Upper lobe of left lung (tissue), 6 donors: ENCODE measurements around the gene ABCA6. TPM values are rescaled to one million over a fixed set of nuclear protein-coding genes. Genes with fewer than 3 reads are reported as not detected.

Experiments used
- ATAC-seq, 2 donors: fragments of 200-7000 bp; cut with Tn5 transposase; one replicate each; pipeline ENCODE4 v1.9.1; 2022; ENCODE audit warnings: mild to moderate bottlenecking in 2 of 2, moderate library complexity in 2 of 2; ENCODE audit not compliant: low FRiP score in 2 of 2
- DNase-seq, 2 donors: peaks; one replicate each; pipeline ENCODE4 v3.0.0-alpha.2; 2019 to 2020
- H3K27ac ChIP-seq, 4 donors: fragments of 200-600 bp; sonication (generic); one replicate each; pipeline ENCODE4 v1.5.1; 2016 to 2019
- H3K27me3 ChIP-seq, 4 donors: fragments of 200-600 bp; sonication (generic); one replicate each; pipeline ENCODE4 v1.5.1; 2017 to 2019
- H3K36me3 ChIP-seq, 4 donors: fragments of 200-600 bp; sonication (generic); one replicate each; pipeline ENCODE4 v1.5.1; 2016 to 2019
- H3K4me1 ChIP-seq, 4 donors: fragments of 200-600 bp; sonication (generic); one replicate each; pipeline ENCODE4 v1.5.1; 2018 to 2019
- H3K4me3 ChIP-seq, 4 donors: fragments of 200-600 bp; sonication (generic); one replicate each; pipeline ENCODE4 v1.5.1; 2017 to 2019; ENCODE audit warnings: mild to moderate bottlenecking in 2 of 4, moderate library complexity in 1 of 4
- H3K9me3 ChIP-seq, 4 donors: fragments of 200-600 bp; sonication (generic); one replicate each; pipeline ENCODE4 v1.5.1; 2018 to 2019
- EP300 ChIP-seq, 4 donors: sonication (generic); formaldehyde crosslinking; IDR thresholded peaks; one replicate each; pipeline ENCODE4 v1.5.1; 2017; ENCODE audit warnings: antibody characterized with exemption in 4 of 4, control low read depth in 2 of 4
- POLR2A ChIP-seq, 4 donors: fragments of 450-650 bp; IDR thresholded peaks; one replicate each; pipeline ENCODE4 v1.5.1; 2016 to 2017; ENCODE audit warnings: antibody characterized with exemption in 4 of 4, mild to moderate bottlenecking in 2 of 4
- POLR2AphosphoS5 ChIP-seq, 2 donors: sonication (generic); formaldehyde crosslinking; IDR thresholded peaks; one replicate each; pipeline ENCODE4 v1.5.1; 2017; ENCODE audit warnings: antibody characterized with exemption in 2 of 2
- WGBS, 2 donors: methylation state at CpG; one replicate each; pipeline ENCODE4 v1.1.5; 2017 to 2018; 5-methylcytosine and 5-hydroxymethylcytosine counted together
- total RNA-seq, 6 donors: library from RNA; depleted of rRNA in 4 of 6; stranded (reverse); fragments of >200 nt in 4 of 6; gene quantifications; one replicate each; pipeline versions ENCODE4 v1.1.0 to v1.2.1, GENCODE V29; 2016 to 2021
- TF ChIP-seq, protein P1 (sequence below), 6 experiments: fragments of 450-650 bp in 4 of 6; fragments of 200-600 bp in 2 of 6; sonication (generic) in 2 of 6; IDR thresholded peaks; one replicate each; pipeline ENCODE4 v1.5.1; 2016 to 2019; ENCODE audit warnings: antibody characterized with exemption in 6 of 6
- donor health status: DM: no; HTN: no; CAD: no; lungs with moderate emphysema.
- donor health status: DM: no; HTN: yes; CAD: no; lungs with severe emphysema.

Gene ABCA6
- total RNA-seq, 6 donors from 2014 or later = 17.6 to 176 (median 44.3) TPM

DNA sequence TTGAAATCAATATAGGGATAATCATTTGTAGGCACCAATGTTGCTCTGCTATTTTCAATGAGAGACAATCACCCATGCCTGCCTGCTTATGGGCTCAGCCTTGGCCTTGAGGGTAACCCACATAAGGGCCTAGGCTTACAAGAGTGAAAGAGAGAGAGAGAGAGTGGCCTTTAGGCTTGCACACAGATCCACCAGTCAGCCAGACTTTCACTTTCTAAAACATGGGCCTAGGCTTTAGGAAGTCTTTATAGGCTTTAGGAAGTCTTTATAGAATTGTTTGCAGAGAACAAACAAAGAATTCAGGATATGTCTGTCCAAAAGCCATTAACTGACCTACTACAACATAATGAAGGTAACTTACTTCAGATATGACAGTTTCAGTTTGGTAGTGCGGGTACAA is 84.4 kb downstream of the ABCA6 start:
- no peaks in the 10 kb centered on the region for H3K27me3 ChIP-seq
- ATAC-seq = no peak
- H3K4me1 ChIP-seq = peaks cover 0 to 5% (median 0%) of the 10 kb centered on the region in 4 donors
- TF ChIP-seq, protein P1, sequence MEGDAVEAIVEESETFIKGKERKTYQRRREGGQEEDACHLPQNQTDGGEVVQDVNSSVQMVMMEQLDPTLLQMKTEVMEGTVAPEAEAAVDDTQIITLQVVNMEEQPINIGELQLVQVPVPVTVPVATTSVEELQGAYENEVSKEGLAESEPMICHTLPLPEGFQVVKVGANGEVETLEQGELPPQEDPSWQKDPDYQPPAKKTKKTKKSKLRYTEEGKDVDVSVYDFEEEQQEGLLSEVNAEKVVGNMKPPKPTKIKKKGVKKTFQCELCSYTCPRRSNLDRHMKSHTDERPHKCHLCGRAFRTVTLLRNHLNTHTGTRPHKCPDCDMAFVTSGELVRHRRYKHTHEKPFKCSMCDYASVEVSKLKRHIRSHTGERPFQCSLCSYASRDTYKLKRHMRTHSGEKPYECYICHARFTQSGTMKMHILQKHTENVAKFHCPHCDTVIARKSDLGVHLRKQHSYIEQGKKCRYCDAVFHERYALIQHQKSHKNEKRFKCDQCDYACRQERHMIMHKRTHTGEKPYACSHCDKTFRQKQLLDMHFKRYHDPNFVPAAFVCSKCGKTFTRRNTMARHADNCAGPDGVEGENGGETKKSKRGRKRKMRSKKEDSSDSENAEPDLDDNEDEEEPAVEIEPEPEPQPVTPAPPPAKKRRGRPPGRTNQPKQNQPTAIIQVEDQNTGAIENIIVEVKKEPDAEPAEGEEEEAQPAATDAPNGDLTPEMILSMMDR (IDR thresholded peaks at IDR 0.05) = no peak
- TF ChIP-seq POLR2A (IDR thresholded peaks at IDR 0.05) = no peak
- no peak for TF ChIP-seq POLR2AphosphoS5 (IDR thresholded peaks at IDR 0.05)
- WGBS, 2 donors = 68 to 79% methylated on average over 1 of the region's 1 CpG
- H3K4me3 ChIP-seq = no peak overlapping the region
- H3K9me3 ChIP-seq = no peaks in the 10 kb centered on the region
- H3K36me3 ChIP-seq = no peaks in the 10 kb centered on the region
- H3K27ac ChIP-seq = no peak overlapping the region
- no peak for DNase-seq

DNA sequence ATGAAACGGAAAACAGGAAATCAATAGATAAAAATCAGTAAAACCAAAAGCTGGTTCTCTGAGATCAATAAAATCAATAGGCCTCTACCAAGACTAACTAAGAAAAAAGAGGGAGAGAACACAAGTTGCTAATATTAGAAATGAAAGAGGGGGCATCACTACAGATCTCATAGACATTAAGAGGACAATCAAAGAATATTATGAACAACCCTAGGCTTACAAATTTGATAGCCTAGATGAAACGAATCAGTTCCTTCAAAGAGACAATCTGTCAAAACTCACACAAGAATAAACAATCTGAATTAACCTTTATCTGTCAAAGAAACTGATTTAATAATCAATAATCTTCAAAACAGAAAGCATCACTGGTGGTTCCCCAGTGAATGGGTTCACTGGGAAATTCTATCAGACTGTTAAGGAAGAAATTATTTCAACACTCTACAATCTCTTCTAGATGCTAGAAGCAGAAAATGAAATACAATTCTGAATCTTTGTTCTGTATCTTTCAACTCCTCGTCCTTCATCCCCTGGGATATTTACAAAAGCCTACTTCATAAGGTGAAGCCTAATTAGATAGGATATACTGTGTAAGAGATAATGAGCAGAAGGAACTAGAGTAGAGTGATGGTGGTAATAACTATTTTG is 85.4 kb downstream of the ABCA6 start:
- Histone ChIP-seq H3K27me3 (no peaks in the 10 kb centered on the region), H3K4me3 (no peak overlapping the region), H3K27ac (no peak overlapping the region), H3K36me3 (no peaks in the 10 kb centered on the region), H3K4me1 (peaks cover 0 to 5% (median 0%) of the 10 kb centered on the region in 4 donors), H3K9me3 (no peaks in the 10 kb centered on the region)
- TF ChIP-seq, protein P1 (IDR thresholded peaks at IDR 0.05) = no peak
- no peak for ATAC-seq
- DNase-seq = no peak
- 88 to 89% methylated on average over 3 of the region's 3 CpGs for WGBS, 2 donors

DNA sequence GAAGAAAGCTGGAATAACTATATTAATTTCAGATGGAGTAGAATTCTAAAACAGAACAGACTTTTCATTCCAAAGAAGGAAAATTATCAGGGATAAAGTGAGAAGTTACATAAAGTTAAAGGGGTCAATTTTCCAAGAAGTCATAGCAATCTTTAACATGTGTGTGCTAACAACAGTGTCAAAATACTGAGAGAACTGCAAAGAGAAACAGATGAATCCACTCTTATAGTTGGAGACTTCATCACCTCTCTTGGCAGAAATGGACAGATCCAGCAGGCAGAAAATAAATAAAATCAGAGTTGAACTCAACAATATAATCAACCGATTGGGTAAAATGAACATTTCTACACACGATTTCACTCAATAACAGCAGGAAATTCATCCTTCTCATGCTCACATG is 86.4 kb downstream of the ABCA6 start:
- Histone ChIP-seq H3K36me3 (no peaks in the 10 kb centered on the region), H3K27me3 (no peaks in the 10 kb centered on the region), H3K4me1 (no peaks in the 10 kb centered on the region), H3K4me3 (no peak overlapping the region), H3K27ac (no peak overlapping the region), H3K9me3 (no peaks in the 10 kb centered on the region)
- WGBS, 2 donors = 86 to 93% methylated on average over 2 of the region's 2 CpGs
- DNase-seq (no peak), ATAC-seq (no peak)
- no peak for TF ChIP-seq POLR2A (IDR thresholded peaks at IDR 0.05)
- TF ChIP-seq, protein P1 (IDR thresholded peaks at IDR 0.05) = no peak
- no peak for TF ChIP-seq EP300 (IDR thresholded peaks at IDR 0.05)
- TF ChIP-seq POLR2AphosphoS5 (IDR thresholded peaks at IDR 0.05) = no peak

DNA sequence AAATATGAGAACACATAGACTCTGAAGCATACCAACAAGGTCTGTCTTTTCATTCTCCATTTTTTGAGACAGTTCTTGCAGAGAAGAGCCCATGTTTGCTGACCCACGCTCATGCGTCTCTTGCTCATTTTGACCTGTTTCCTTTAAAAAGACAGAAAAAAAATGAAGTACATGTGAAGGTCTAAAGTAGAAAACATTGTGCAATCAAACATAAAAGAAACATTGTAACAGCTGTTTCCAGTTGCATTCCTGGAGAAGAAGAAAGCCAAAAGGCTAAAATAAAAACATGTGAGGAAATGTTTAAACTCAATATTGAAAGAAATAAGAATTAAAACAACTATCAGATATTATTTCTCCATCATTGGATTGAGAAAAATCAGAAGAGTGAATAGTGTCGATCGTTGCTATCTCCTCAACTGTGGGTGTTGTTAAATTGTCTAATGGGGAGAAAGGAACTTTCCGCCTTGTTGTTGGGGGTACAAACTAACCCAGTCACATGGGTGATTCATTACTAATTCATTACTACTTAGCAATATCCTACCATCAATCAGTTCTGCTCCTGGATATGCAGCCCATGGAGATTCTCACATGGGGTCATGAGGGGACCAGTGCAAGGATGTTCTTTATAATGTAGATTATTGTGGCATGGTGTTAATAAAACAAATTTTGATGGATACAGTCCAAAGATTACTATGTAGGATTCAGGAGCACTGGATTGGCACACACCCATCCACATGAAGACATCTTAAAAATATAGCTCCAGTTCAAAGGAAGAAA is 90.5 kb downstream of the ABCA6 start:
- H3K27ac ChIP-seq = peak overlapping the region in 1 of 4 donors; percentile 6
- no peak for DNase-seq
- no peaks in the 10 kb centered on the region for H3K9me3 ChIP-seq
- H3K4me3 ChIP-seq = no peak overlapping the region
- no peaks in the 10 kb centered on the region for H3K27me3 ChIP-seq
- WGBS, 2 donors = 67 to 74% methylated on average over 5 of the region's 5 CpGs
- H3K36me3 ChIP-seq = no peaks in the 10 kb centered on the region
- peaks cover 4 to 16% (median 7%) of the 10 kb centered on the region in 4 donors for H3K4me1 ChIP-seq
- ATAC-seq = peak in 1 of 2 donors; percentile 46
- no peak for TF ChIP-seq POLR2A (IDR thresholded peaks at IDR 0.05)

DNA sequence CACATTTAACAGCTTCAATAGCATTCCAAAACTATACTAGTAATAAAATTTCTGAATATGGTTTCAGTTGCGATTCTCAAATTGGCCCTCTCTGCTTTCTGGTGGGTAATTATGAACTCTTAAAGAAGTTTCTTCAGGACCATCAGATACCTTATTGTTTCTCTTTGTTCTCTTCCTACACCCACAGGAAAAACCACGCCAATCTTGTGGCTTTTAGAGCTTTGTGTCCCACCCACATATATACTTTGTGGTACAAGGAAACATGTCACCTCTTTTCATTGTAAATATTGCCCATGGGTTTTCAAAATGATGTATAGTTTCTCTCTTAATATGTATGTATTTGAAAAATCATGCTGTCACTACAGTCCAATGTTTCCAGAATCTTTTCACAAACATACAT is 93.1 kb downstream of the ABCA6 start:
- Histone ChIP-seq H3K4me3 (no peak overlapping the region), H3K4me1 (peaks cover 4 to 16% (median 7%) of the 10 kb centered on the region in 4 donors), H3K27me3 (no peaks in the 10 kb centered on the region), H3K9me3 (no peaks in the 10 kb centered on the region), H3K27ac (no peak overlapping the region), H3K36me3 (no peaks in the 10 kb centered on the region)
- WGBS, 2 donors = 81 to 89% methylated on average over 2 of the region's 2 CpGs
- DNase-seq (no peak), ATAC-seq (no peak)
- TF ChIP-seq POLR2AphosphoS5 (IDR thresholded peaks at IDR 0.05) (no peak), POLR2A (IDR thresholded peaks at IDR 0.05) (no peak), EP300 (IDR thresholded peaks at IDR 0.05) (no peak)
- TF ChIP-seq, protein P1 (IDR thresholded peaks at IDR 0.05) = no peak
